Activated naive CD8-positive, alpha-beta T cell treated with anti-CD3 and anti-CD28 coated beads, Interleukin-2, amount 10 ng/mL, durations not matched to agents 7 days and 5 days (primary cell): Measurements from ENCODE around the gene TXN. TPM values are rescaled to one million over a fixed set of nuclear protein-coding genes. Genes with fewer than 3 reads are reported as not detected.

Source experiments
- total RNA-seq, 2 experiments: library from RNA; stranded (reverse); gene quantifications; one replicate each; pipeline ENCODE4 v1.2.3, GENCODE V29; 2021

Gene TXN
- total RNA-seq, 2 experiments from 2014 or later, result 135 to 141 TPM

Other genes with a start within 250 kb of the TXN start
- gene C9orf152, start 48.3 kb downstream of the TXN start, total RNA-seq, result not detected
- gene TXNDC8, start 81.4 kb upstream of the TXN start, total RNA-seq, result not detected